ENCODE data around the gene IL1RAPL2.

The IL1RAPL2 gene

DNA sequence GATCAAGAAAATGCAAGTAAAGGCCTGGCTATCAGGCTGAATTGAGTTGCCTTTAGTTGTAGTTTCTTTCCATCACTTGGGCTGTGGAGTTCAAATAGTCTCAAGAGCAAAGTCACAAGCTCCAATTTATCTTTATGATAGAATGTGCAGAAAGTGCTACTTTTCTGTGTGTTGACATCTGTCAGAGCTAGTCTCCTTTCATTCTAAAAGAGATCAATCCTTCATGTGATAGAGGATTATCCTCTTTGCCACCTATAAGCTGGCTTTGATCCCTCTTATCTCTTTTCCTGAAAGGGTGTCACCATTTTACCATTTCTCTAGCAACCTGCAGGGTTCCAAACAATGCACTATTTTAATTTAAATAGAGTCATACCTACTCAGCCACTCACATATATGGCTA, 429.5 kb downstream of the IL1RAPL2 start:
- Histone ChIP-seq H3K9ac (ENCODE audit: low read length) (no peak overlapping the region), H3K36me3 (replicated peaks; ENCODE audit: low read depth, low read length) (no peaks in the 10 kb centered on the region), H3K27ac (ENCODE audit: low read length) (no peak overlapping the region), H3K79me2 (ENCODE audit: low read length) (no peaks in the 10 kb centered on the region), H2AFZ (ENCODE audit: low read depth, low read length) (no peak overlapping the region), H3K9me3 (ENCODE audit: insufficient read depth, low read length) (no peaks in the 10 kb centered on the region), H3K4me1 (ENCODE audit: low read length) (peaks cover 8% of the 10 kb centered on the region; the same call in 1 of the 2 replicates), H3K4me3 (ENCODE audit: low read length) (no peak overlapping the region), H3K4me2 (ENCODE audit: low read length) (no peak overlapping the region), H3K27me3 (ENCODE audit: low read depth, low read length) (no peaks in the 10 kb centered on the region), H4K20me1 (ENCODE audit: insufficient read depth, low read length) (no peaks in the 10 kb centered on the region)
- TF ChIP-seq CTCF (IDR thresholded peaks at IDR 0.05; ENCODE audit: low read depth, low read length): no peak
- no peak for TF ChIP-seq EZH2phosphoT487 (IDR thresholded peaks at IDR 0.05; ENCODE audit: low read depth)

GRCh38 chrX:105006103-105006502, 440.1 kb downstream of the IL1RAPL2 start:
- H3K4me1 ChIP-seq (ENCODE audit: low read length): peaks cover 22% of the 10 kb centered on the region
- no peaks in the 10 kb centered on the region for H3K27me3 ChIP-seq (ENCODE audit: low read depth, low read length)
- H3K79me2 ChIP-seq (ENCODE audit: low read length): no peaks in the 10 kb centered on the region
- no peaks in the 10 kb centered on the region for H3K9me3 ChIP-seq (ENCODE audit: insufficient read depth, low read length)
- no peak overlapping the region for H3K9ac ChIP-seq (ENCODE audit: low read length)
- no peak overlapping the region for H3K4me2 ChIP-seq (ENCODE audit: low read length)
- no peak overlapping the region for H2AFZ ChIP-seq (ENCODE audit: low read depth, low read length)
- no peaks in the 10 kb centered on the region for H3K36me3 ChIP-seq (replicated peaks; ENCODE audit: low read depth, low read length)
- TF ChIP-seq CTCF (IDR thresholded peaks at IDR 0.05; ENCODE audit: low read depth, low read length): no peak
- TF ChIP-seq EZH2phosphoT487 (IDR thresholded peaks at IDR 0.05; ENCODE audit: low read depth): no peak
- H3K4me3 ChIP-seq (ENCODE audit: low read length): no peak overlapping the region
- no peaks in the 10 kb centered on the region for H4K20me1 ChIP-seq (ENCODE audit: insufficient read depth, low read length)
- H3K27ac ChIP-seq (ENCODE audit: low read length): no peak overlapping the region

GRCh38 chrX:105006996-105007395, 441.0 kb downstream of the IL1RAPL2 start:
- Histone ChIP-seq H3K27me3 (ENCODE audit: low read depth, low read length) (no peaks in the 10 kb centered on the region), H3K27ac (ENCODE audit: low read length) (no peak overlapping the region), H4K20me1 (ENCODE audit: insufficient read depth, low read length) (no peaks in the 10 kb centered on the region), H3K4me1 (ENCODE audit: low read length) (peaks cover 13% of the 10 kb centered on the region), H3K9ac (ENCODE audit: low read length) (no peak overlapping the region), H3K4me3 (ENCODE audit: low read length) (no peak overlapping the region), H3K79me2 (ENCODE audit: low read length) (no peaks in the 10 kb centered on the region), H2AFZ (ENCODE audit: low read depth, low read length) (no peak overlapping the region), H3K36me3 (replicated peaks; ENCODE audit: low read depth, low read length) (no peaks in the 10 kb centered on the region), H3K9me3 (ENCODE audit: insufficient read depth, low read length) (no peaks in the 10 kb centered on the region), H3K4me2 (ENCODE audit: low read length) (no peak overlapping the region)
- TF ChIP-seq CTCF (IDR thresholded peaks at IDR 0.05; ENCODE audit: low read depth, low read length): no peak
- TF ChIP-seq EZH2phosphoT487 (IDR thresholded peaks at IDR 0.05; ENCODE audit: low read depth): no peak

DNA sequence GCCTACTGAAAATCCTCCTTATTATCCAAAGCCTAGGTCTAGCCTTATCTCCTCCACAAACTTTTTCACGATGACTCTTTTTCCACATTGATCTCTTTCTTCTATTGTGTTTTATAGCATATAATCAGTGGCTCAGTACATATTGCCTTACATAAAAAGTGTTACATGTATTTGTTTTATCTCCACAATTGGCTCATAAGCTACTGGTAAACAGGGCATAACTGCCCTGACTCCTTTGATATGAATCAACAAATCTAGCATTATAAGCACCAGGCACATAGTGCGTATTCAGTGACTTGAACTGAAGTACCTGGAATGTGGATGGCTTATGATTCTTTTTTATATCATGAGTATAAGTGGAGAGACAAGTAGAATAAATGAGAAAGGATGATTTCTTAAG, 447.7 kb downstream of the IL1RAPL2 start:
- Histone ChIP-seq H2AFZ (ENCODE audit: low read depth, low read length) (no peak overlapping the region), H4K20me1 (ENCODE audit: insufficient read depth, low read length) (no peaks in the 10 kb centered on the region), H3K9me3 (ENCODE audit: insufficient read depth, low read length) (no peaks in the 10 kb centered on the region), H3K79me2 (ENCODE audit: low read length) (no peaks in the 10 kb centered on the region), H3K4me3 (ENCODE audit: low read length) (no peak overlapping the region), H3K27ac (ENCODE audit: low read length) (no peak overlapping the region), H3K36me3 (replicated peaks; ENCODE audit: low read depth, low read length) (no peaks in the 10 kb centered on the region), H3K27me3 (ENCODE audit: low read depth, low read length) (no peaks in the 10 kb centered on the region), H3K4me1 (ENCODE audit: low read length) (peaks cover 12% of the 10 kb centered on the region), H3K4me2 (ENCODE audit: low read length) (no peak overlapping the region), H3K9ac (ENCODE audit: low read length) (no peak overlapping the region)
- no peak for TF ChIP-seq CTCF (IDR thresholded peaks at IDR 0.05; ENCODE audit: low read depth, low read length)
- no peak for TF ChIP-seq EZH2phosphoT487 (IDR thresholded peaks at IDR 0.05; ENCODE audit: low read depth)

Data from OCI-LY3 (cell line).